ENCODE measurements around the gene RFX8.
A peak's percentile ranks its signal among the peaks of the same experiment; 100 is the strongest.

Gene RFX8

DNA sequence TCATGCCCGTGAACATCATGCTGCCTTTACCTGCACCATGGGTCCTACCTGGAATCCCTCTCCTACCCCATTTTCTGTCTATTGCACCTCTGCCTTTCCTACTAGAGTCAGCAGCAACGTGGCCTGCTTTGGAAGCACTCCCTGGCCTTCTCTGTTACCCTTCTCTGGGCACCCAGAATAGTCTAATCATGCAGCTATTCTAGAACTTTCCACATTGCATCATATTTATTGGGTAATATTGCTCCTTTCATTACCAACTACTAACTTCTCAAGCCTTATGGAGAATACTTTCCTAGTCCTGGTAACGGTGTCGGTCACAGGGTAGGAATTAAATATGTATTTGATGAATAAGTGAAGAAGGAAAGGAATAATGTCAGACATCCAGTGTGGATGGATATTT lies 54.3 kb downstream of the RFX8 start:
- TF ChIP-seq CTCF (IDR thresholded peaks at IDR 0.05; ENCODE audit: insufficient read depth, low read depth, low read length, missing control alignments), result no peak
- no peak overlapping the region for H3K4me3 ChIP-seq (ENCODE audit: low read length)
- no peak for DNase-seq (ENCODE audit: low read depth)

- peak; percentile 77 for DNase-seq (ENCODE audit: low read depth)
- peak; percentile 80 for TF ChIP-seq CTCF (IDR thresholded peaks at IDR 0.05; ENCODE audit: insufficient read depth, low read depth, low read length, missing control alignments)
- H3K4me3 ChIP-seq (ENCODE audit: low read length), result no peak overlapping the region
These were observed 55.7 kb downstream of the RFX8 start for GRCh38 chr2:101419096-101419663.

DNA sequence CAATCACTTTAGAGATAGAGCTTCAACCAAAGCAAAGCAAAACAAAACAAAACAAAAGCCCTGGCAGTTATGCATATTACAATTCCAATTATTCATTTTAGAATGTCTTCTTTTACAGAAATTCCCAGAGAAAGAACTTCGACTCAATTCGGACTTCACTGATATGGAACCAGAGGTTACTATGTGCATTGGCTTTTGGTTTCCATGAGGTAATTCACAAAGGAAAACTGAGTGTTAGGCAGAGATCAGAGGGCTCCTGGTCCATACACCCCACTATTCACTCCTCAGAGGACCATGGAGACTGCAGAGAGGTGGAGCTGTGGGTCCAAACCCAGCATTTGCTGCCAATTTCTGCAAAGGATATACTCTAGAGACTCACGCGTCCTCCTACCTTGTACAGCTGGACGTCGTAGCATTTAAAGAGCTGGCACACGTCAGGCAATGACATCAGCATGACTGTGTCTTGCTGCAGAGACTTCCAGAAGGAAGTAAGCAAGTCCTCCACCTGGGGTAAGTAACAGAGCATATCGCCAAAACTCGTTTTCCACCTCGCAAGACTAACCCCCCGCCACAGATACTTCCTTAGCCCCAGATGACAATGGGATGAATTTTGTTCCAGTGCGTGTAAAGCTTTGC lies 56.3 kb downstream of the RFX8 start:
- DNase-seq (ENCODE audit: low read depth), result peak; percentile 28
- TF ChIP-seq CTCF (IDR thresholded peaks at IDR 0.05; ENCODE audit: insufficient read depth, low read depth, low read length, missing control alignments), result no peak
- H3K4me3 ChIP-seq (ENCODE audit: low read length), result no peak overlapping the region

DNA sequence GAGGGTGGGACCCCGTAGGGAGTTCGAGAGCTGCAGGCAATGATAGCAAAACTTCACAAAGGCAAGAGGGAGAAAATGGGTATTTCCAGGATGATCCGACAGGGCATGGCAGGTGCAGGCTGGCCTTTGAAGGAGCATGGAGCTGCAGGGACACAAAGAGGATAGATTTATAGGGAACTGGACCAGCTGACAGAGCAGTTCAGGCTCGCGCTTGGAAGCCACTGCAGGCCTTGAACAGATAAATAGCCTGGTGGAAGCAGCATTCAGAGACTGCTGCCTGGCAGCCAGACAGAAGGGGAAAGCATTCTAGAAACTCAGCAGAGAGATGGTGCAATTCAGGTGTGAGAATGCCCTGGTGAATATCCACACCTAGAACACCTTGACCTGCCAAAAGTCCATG lies 58.3 kb downstream of the RFX8 start:
- DNase-seq (ENCODE audit: low read depth), result no peak
- no peak overlapping the region for H3K4me3 ChIP-seq (ENCODE audit: low read length)
- TF ChIP-seq CTCF (IDR thresholded peaks at IDR 0.05; ENCODE audit: insufficient read depth, low read depth, low read length, missing control alignments), result no peak

DNA sequence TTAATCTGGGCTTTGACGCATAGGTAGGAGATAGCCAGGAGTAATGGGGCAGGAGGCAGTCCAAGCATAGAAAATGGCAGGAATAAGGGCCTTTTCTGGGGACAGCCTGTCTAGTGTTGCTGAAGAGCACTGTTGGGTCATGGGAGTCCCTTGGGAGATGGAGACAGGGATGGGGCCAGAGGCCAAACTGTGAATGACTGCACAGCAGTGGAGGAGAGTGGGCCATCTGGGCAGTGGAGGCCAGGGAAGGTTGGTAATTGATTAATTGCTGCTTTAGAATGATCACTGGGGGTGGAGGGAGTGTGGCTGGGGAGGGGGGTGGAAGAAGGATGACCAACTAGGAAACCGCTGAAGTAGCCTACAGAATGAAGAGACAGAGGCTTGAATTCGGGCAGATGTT lies 59.0 kb downstream of the RFX8 start:
- no peak overlapping the region for H3K4me3 ChIP-seq (ENCODE audit: low read length)
- TF ChIP-seq CTCF (IDR thresholded peaks at IDR 0.05; ENCODE audit: insufficient read depth, low read depth, low read length, missing control alignments), result no peak
- DNase-seq (ENCODE audit: low read depth), result no peak

- DNase-seq (ENCODE audit: low read depth), result no peak
- TF ChIP-seq CTCF (IDR thresholded peaks at IDR 0.05; ENCODE audit: insufficient read depth, low read depth, low read length, missing control alignments), result no peak
- H3K4me3 ChIP-seq (ENCODE audit: low read length), result no peak overlapping the region
These were observed 59.7 kb downstream of the RFX8 start for GRCh38 chr2:101415220-101415619.

Measured in epithelial cell of esophagus (primary cell).